ENCODE data around the gene CGRRF1.

- TF ChIP-seq POLR2A (IDR thresholded peaks at IDR 0.05; ENCODE audit: low read depth, low read length) (no peak), POLR2AphosphoS5 (IDR thresholded peaks at IDR 0.05; ENCODE audit: low read depth, low read length) (no peak), TAF1 (IDR thresholded peaks at IDR 0.05; ENCODE audit: borderline replicate concordance, low read depth, low read length) (no peak)
Measured at GRCh38 chr14:54582334-54582733, 72.6 kb downstream of the CGRRF1 start.

Measured in GM12892 (cell line).